Stimulated activated CD8-positive, alpha-beta memory T cell treated with anti-CD3 and anti-CD28 coated beads, Interleukin-4, amount 100 ng/mL, for 48 hours (primary cell): Measurements from ENCODE around the gene PALD1.

Source experiments
- DNase-seq: peaks from one replicate; pipeline ENCODE4 v3.0.0-alpha.2; 2020

The PALD1 gene

DNA sequence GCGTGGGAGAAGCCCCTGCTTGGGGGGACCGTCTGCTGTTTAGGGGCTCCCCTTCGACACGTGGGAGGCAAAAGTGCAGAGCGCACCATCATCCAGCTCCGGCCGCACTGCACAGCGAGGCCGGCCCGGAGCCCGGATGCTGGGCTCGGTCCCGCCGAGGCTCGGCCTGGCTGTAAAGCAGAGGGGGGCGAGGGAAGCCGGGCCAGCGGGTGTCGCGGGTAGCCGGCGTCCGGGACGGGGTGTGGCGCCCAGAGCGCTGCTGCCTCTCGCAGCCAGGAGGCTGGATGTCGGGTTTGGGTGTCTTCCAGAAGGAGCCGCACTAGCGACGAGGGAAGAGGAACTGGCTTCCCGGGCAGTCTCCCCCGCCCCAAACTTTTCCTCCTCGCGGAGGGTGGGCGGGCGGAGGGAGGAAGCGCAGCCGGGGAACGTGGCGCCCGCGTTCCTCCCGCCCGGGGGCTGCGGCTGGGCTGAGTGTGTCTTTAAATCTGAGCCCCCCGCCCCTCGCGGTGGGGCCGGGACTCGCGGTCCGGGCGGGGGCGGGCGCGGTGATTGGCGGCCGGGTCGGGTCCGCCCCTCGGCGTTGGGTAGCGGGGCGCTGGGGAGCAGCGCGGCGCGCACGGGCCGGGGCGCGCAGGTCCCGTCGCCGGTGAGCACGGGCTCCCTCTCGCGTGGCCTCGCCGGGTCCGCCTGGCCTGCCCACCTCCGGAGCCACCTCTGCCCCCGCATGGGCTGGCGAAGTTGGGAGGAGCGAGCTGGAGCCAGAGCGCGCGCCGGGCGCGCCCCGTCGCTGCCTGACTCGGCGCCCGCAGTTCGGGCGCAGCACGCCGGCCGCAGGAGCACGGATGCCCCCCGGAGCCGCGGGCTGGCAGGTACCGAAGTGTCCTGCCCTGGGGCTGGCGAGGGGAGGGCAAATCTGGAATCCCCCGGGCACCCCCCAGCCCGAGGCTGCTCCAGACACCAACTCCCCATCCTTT lies at the start of gene PALD1:
TSS of gene PALD1 (plus strand) at position 577 of the 974 bp plus-strand sequence. CDS start 47,185 bp downstream, outside the sequence.
- DNase-seq = peak; percentile 63

DNA sequence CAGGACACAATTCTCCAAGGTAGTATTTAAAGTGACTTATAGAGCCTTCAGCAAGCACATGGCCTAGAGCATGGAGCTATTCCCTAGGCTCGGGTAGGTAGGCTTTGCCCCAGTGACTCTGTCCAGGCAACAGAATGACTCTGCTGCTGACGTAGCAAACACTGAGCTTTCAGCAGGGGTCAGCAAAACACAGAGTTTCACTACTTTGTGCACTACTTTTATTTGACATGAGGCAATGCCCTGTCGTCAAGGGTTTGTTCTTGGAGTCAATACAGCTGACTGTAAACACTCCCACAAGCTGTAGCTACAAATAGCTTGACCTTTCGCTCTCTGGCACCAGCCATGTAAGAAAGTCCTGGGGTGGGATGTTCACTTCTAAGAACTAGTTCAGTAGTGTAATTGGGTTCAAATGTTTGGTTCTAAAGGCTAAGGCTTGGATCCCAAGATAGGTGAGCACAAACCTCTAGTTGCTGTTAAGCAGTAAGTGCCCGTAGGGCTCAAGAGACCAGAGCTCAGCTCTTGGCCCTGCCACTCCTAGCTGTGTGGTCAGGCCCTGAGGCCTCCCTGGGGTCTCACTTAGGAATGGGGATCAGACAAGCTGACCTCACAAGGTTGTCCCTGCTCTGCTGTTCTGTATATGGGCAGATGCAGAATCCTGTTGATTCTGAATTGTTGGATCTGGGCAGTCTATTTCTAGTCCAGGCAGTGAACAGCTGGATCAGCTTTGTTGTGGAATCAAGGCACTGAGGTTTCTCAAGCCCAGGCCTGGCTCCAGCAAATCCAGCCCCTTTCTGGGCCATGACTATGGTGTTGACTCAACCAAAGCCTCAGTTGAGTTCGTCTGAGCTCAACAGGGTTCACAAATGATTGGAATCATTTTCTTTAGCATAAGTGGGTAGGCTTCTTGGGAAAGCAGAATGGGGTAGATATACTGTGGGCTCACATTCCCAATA lies 47.8 kb upstream of the PALD1 start:
- DNase-seq = no peak

DNA sequence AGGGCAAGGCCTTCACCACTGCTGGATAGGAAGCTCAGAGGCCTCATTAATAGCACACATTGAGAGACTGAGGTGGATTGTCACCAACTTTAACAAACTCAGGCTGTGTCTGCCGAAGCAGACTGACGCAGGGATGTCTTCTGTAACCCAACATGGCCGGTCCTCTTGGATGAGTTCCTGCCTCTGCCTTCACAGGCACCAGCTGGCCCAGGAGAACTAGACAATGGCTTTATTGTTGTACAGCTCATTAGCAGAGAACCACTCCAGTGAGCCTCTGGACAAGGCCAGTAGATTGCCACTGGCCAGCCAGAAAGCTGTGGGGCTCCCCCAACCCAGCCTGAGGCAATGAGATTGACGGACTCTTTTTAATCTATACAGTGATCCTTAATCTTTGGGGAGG lies 46.5 kb upstream of the PALD1 start:
- DNase-seq = no peak

DNA sequence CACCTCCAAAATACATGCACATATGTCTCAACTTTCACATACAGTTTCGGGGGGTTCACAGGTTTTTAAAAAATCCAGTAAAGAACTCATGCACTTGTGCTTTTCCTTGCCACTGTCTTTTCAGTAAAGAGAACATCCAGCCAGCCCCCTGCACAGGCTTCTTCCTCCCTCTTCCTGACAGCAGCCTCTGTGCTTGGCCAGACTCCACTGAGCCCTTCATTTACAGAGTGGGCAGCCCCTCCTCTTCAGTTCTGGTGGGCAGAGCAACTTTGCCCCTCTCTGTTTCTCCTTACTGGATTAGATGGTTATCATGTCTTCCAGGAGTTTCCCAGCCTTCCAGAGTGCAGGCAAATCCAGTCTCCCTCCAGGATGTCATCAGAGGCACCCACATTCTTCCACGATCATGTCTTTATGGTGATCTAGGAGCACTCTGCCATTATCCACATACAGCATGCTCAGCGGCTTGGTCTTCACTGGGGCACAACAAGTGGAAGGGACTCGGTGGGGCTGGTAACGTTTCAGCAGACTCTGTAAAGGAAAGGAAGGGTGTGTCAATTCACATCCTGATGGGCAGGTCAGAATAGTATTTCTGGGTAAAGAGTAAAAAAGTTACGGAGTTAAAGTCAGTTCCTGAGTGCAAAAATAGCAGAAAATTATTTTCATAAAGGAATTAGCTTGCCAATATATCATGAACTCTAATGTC lies 45.9 kb upstream of the PALD1 start:
- no peak for DNase-seq

DNA sequence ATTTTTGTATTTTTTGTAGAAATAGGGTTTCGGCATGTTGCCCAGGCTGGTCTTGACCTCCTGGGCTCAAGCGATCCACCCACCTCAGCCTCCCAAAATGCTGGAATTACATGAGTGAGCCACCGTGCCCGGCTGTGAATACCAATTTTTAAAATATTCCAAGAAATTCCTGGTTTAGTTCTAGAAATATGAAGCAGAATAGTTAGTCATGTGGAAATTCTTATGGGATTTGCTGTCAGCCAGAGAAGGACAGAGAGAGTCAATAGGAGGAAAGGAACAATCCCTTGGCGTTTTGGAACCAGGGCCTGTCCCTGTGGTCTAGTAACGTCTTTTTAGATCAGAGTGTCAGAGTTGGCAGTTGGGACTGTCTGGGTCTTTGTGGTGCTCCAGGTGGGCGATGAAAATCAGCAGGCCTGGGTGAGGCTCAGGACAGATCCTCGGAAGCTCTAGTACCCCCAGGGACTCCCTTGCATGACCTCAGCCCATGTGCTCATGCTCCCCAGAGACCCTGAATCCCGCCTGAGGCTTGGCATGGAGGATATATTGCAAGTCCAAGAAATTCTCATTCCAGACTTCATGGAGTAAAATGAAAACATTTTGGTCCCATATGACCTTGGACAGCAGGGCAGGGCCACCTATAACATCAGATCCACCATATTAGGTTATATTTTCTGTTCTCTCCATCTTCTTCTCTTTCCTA lies 44.8 kb upstream of the PALD1 start:
- DNase-seq = no peak

DNA sequence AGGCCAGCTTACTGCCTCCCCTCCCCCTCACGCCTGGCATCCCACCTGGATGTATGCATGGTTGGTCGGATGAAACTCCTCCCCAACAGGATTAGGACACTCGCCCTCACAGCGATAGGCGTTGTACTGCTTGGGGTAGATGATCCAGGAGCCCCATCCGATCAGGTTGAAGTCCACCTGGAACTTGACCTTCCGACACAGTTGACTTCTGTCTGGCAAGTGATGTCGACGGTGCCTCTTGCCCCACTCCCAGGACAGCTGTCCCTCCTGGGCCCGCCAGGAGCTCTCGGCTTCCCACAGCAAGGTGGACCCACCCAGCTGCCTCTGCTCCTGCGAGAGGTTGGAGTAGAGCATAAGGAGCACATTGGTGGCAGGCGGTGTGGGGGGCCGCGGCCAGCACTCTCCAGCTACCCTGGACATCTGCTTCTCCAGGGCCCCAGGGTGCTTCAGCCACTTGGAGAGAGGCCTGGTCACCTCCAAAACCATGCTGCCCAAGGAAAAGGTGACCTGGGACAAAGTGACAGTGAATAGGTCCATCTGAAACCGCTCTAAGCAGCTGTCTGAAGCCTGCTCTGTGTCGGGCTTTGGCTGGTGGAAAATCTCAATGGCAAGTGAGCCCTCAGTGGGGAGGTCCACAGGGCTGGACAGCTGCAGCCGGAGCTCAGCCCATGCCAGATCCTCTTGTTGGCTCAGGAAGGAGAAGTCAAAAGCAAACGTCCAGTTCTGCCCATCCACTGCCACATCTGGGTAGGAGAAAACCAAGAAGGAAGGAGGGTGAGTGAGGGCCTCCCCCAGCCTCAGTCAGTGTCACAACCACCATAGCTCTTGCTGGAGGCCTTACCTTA lies 43.1 kb upstream of the PALD1 start:
- DNase-seq = no peak

DNA sequence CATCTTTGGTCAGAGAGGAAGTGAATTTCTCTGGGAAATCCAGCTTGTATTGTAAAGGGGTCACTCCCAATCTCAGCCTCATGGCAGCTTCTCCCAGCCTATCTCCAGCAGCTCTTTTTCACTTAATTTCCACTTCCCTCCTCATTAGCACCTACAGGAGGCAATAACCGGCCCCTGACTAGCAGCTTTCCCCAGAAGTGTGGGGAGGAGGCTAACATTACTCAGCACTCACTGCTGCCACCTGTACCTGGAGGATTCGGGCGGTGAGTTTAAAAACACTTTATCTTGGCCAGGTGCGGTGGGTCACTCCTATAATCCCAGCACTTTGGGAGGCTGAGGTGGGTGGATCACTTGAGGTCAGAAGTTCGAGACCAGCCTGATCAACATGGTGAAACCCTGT lies 40.8 kb upstream of the PALD1 start:
- no peak for DNase-seq

DNA sequence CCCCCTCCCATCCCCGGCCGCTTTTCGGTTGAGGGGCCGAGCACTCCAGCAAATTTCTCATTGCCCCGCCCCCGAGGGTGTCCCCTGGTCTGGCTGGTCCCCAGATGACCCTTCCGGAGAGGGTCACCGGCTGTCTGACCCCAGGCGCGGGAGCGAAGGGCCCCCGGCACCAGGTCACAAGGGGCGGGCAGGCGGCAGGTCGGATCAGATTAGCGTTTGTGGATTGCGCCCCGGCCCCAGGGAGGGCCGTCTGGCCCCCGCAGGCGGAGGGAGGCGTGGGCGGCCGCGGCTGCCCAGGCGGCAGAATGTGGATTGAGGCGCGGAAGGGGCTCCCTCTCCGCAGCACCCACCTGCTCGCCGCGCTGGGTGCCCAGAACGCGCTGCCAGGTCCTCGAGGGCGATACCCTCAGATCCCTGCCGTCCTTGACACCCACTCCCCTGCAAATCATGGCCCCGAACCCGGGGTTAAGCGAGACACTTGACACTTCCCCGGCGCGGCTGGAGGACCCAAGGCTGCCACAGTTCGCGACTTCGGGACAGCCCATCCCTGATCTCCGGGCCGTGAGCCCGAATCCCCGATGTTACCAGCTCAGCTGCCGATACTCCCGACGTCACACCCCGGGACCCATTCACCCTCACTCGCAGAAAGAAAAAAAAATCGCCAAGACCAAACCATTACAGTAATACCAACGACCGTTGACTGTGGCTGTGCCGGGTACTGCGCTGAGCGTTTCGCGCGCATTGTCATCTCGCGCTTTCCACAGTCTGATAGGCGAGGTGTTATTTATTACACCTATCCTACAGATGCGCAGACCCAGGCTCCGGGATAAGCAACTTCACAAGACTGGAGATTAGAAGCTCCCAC lies 38.0 kb upstream of the PALD1 start:
- no peak for DNase-seq

DNA sequence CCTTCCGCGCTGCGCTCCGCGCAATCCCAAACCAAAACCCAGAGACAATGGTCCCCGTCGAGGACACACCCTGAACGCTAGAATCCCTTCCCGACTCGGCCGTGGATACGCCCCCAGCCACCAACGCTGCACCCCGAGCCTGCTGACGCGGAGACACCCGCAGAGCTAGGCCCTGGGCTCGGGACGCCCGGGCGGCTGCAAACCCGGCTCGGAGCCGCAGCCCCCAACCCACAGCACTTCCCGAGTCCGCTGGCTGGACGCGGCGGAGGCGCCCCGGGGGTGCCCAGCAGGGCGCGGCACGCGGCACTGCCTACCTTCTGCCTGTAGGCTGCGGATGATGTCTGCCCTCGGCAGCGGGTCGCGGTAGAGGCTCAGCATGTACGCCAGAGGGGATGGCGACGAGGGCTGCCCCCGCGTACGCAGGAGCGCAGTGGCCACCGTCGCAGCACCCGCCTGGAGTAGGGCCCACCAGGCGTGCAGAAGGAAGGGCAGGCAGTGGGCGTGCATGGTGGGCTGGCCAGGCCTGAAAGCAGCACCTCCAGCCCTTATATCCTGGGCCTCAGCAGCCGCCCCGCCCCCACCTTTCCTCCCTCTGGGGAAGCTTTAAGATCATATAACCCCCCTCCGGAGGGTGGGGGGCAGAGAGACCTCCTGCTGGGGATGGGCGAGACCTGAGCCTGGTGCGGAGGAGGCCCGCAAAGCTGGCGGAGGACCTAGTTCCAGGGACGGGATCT lies 37.2 kb upstream of the PALD1 start, which contains the start of gene NODAL:
TSS of gene NODAL (minus strand) at position 521 of the 734 bp plus-strand sequence. CDS start at position 507, 14 bp downstream.
- no peak for DNase-seq

DNA sequence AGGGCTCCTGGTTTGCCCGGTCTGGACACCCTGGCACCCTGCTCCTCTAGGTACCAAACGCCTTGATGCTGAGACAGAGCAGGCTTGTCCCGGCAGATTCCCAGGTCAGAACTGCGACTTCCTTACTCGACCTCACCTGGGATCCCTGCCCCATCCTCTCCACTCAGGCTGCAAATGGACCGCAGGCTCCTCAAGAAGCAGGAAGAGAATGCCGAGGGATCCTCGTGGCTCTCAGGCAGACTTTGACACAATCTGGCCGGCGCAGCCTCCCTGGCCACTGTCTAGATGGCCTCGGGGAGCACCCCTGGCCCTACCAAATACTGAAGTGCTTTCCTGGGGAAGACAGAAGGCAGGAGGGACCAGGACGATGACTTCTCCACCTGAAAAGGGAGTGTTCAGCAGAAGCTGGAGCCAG lies 36.7 kb upstream of the PALD1 start:
- DNase-seq = no peak

DNA sequence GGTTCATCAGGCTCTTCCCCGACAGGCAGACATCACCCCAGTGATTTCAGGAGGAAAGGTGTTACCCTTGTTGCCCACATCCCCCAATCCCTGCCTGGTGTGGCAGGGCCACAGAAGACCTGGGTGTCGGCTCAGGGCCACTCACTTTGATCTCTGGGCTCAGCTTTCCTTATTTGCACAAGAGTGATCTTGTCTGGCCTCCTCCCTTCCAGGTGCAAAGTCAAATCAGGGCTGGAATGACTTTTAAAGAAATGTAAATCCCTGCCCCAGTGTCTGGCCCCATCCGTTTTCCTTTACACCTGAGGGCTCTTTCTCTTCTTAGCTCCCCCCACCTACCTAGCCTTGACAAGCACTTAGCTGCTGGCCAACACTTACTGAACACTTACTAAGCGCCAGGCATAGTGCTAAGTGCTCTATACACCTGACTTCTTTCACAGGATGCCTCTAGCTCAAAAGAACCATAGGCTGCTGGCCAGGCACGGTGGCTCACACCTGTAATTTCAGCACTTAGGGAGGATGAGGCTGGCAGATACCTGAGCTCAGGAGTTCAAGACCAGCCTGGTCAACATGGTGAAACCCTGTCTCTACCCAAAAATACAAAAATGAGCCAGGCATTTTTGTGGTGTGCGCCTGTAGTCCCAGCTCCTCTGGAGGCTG lies 36.1 kb upstream of the PALD1 start:
- DNase-seq = no peak

DNA sequence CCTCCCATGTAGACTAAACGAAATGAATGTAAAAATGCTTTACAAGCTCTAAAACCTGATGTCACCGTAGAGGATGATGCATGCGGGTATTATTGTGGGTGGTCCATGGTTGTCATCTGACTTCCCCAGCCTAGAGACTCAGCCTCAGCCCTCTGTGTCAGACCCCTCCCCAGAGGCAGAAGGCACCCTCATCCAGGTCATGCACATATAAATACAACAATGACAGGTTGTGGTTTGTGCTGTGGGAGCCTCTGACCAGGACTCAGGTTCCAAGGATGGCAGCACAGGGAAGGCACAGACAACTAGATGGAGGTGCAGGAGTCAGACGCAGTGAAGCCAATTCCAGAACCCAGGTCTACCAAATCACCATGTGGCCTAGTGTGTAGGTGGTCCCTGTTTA lies 33.8 kb upstream of the PALD1 start:
- no peak for DNase-seq

DNA sequence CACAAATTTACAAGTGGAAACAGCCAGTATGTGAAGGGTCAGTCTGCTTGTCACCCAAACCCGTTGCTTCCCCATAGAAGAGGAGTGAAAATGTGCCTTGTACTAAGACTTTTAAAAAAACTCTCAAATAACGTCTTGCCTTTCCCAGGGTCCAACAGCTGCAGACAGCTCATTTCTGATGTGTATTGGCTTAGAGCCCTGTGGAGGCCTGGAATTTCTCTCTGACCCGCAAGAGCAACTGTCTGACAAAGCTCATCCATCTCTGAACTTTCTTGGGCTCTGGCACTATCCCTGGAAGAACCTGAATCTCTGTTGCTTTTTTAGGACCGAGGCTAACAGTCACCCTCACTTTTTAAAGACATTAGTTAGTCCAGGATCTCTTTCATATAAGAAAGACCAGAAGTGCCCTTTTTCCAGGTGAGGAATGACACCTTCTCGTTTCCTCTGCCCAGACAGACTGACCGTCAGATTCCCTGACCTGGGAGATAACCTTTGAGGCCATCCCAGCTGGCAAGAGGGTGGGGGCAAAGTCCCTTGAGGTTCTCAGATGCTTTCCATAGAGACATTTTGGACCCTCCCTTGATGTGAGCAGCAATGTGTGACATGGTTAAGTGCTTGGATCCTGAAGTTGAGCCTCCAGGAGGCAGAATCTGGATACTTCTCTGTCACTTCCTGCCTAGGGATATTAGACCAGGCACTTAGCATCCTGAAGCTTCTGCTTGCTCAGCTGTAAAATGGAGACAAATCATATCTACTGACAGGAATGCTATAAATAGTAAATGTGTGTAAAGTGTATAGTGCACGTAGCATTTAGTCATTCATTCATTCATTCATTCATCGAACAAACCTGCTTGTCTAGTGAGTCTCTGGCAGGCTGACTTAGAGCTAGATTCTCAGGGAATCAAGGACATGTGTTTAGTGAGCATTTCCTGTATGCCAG lies 32.6 kb upstream of the PALD1 start:
- DNase-seq = no peak

DNA sequence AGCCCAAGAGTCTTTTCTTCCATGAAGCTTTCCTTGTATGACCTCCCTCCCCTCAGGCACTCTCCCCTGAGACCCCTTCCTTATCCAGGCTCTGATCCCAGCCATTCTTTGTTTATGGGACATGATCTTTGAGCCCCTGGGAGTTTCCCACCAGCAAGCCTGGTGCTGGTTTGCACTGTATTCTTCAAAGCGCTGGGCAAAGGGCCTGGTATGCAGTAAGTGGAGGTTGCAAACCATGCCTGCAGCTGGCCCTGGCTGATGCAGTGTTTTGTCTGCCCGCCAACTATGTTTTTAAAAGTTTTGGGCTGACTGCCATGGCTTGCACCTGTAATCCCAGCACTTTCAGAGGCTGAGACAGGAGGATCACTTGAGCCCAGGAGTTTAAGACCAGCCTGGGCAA lies 30.3 kb upstream of the PALD1 start:
- DNase-seq = no peak

DNA sequence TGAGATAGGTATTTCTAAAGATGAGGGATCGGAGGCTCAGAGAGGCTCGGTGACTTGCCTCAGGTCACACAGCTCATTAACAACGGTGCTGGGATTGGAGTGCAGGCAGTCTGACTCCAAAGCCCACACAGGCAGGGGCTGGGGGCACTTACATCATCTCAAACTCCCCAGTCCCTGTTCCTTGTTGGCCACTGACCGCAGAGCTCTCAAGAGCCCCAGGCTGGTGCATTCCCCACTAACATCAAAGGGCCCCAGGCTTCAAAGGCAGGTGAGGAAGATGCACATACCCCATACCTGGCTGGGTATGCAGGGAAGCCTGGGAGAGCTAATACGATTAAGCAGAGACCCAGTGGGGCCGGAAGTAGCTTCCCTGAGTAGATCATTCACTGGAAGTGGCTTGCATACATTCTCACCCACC lies 23.3 kb upstream of the PALD1 start:
- no peak for DNase-seq

DNA sequence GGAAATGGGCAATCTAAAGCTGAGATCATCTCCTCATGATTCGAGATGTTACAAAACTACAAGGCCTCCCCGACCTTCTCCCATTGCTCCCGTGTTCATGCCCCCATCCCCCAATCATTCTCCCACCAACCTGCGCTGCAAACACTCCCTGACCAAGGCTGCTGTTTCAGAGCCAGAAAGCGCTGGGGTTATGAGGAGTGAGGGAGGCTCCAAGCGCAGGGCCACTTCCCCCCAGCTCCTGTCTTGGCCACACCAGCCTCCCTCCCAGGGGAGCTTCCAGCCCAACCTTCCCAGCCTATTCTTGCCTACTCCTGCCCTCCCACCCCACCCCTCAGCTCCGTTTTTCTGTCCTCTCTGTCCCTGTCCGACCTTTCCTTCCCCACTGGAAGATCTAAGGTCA lies 22.4 kb upstream of the PALD1 start:
- no peak for DNase-seq

DNA sequence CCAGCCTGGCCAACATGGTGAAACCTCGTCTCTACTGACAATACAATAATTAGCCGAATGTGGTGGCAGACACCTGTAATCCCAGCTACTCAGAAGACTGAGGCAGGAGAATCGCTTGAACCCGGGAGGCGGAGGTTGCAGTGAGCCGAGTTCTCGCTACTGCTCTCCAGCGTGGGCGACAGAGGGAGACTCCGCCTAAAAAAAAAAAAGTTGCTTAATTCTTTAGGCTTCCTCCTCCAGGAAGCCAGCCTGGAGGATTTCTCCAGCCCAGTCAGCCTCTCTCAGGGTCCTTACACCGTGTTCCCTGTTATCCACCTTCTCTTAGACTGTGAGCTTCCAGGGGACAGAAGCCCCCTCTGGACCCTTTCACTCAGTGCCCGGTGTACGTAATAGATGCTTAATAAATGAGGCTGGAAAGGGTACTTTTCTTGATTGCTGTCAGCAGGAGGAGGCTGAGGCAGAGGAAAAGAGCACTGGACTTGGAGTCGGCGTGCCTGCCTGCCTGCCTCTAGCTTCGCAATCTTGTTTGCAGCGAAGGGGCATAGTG lies 20.7 kb upstream of the PALD1 start:
- DNase-seq = no peak
